HG02763 (cell line): Measurements from ENCODE around the gene AP1G1.
"Not testable (repeated sequence)": the region's sequence is repeated elsewhere in the genome, so short reads cannot be mapped to it uniquely, and the experiment has no call there.

ENCODE experiments used
- ATAC-seq: cut with Tn5 transposase; IDR thresholded peaks from one replicate; pipeline ENCODE4 v1.9.1; 2021; ENCODE audit warnings: mild to moderate bottlenecking, moderate library complexity; ENCODE audit not compliant: unreplicated experiment

Gene AP1G1

DNA sequence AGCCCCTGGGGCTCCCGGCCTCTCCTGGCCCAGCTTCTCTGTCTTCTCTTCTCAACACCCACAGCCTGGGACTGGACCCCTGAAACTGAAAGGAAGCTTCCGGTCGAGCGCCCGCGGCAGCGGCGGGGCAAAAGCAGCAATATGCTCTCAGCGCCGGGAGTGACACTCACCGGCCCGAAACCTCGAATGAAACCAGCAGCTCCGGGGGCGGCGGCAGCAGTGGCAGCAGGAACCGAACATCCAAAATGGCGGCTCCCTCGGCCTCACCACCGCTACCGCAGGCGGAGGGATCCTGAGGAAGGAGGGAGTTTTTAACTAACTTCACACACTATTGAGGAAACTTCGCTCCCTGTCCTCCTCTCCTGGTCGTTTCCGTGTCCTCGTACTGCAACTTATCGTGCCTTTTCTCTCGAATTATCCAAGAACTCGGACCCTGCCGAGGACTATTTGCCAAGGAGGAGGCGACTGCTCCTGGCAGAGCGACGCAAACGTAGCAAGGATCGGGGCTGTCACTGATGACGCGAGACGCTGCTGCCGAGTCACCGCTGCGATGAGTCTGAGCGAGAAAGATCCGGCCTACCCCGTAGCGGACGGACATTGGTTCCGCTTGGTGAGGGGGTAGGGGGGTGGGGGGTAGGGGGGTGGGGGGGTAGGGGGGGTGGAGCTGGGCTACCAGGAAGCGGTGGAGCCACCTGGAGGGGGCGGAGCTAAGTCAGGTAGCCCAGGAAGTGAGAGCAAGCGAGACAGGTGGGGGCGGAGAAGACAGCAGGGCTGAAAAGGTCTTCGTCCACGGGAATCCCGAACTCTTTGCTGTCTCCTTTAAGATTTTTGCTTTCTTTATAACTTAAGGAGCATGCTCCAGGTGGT lies at the start of gene AP1G1:
Gene AP1G1 (minus strand): TSS at position 242 of the 867 bp plus-strand sequence. CDS start 19,355 bp downstream, outside the sequence.
- ATAC-seq = peak; percentile 77

DNA sequence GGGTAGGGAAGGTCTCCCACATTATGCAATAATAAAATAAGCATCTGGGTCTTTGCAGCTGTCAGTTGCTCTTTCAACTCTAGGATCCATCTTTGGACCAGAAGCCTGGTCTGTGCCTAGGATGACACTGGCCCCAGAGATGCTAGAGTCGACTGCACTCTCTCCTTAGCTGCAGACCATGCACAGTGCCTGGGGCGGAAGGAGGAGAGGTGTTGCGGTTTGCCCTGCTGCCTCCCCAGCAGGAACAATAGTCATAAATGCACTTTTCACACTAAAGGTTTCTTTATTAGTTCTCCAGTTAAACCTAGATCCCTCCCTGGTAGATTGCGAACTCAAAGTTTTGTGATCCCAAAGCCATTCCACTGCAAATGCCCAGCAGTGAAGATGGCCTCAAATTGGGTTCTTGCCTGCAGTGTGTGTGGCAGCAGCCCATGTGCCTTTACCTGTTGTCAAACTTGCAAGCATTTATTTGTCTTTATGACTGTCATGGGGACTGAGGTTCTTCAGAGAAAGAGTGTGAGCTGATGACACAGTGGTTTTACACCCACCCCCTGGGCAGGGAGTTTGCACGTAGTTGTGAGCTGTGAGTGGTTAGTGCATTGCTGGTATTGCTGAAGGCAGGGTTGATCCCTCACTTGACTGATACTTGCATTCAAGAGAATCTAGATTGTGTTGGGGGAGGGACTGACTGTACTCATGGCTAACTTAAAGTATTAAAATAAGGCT lies 47.5 kb upstream of the AP1G1 start:
- ATAC-seq = no peak

DNA sequence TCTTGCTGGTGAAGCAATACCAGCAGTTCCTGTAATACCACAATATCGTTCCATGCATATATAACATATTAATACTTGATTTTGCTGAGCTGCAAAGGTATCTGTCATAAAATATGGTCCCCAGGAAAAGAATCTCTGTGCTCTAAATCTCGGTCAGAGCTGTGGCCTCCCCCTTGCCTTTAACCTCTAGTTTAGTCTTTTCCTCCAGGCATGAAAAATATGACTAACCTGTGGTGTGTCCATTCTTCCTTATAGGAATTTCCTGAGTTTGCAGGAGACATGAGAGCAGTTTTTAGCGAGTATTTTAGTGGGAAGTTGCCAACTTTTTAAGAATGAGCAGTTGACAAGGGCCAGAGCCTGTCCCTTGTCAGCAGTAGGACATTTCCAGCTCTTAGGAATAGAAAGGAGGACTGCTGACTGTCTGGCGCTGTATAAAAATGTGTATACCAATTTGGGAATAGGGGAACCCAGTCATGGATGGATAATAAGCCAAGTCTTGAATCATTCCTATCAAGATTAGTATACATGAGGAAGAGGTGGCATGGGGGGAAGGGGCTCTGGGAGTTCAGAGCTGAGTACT lies 45.8 kb upstream of the AP1G1 start:
- no peak for ATAC-seq

DNA sequence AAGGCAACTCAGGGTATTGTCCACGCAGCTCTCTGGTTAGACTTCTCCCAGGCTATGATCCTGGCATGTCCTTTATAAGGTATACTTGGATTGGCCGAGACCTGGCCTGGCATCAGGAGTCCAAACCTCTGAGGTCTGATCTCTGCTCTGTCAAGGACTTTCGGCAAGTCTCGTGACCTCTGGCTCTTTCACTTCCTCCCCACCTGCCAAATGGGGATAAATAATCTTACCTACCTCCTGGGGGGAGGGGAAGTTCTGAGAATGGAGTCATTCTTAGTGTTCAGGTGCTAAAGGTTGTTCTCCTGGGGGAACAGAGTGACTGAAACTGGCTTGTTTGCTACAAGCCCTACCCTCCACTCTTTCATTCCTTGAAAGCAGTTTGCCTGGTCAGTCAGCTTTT lies 44.8 kb upstream of the AP1G1 start:
- ATAC-seq = peak; percentile 69

DNA sequence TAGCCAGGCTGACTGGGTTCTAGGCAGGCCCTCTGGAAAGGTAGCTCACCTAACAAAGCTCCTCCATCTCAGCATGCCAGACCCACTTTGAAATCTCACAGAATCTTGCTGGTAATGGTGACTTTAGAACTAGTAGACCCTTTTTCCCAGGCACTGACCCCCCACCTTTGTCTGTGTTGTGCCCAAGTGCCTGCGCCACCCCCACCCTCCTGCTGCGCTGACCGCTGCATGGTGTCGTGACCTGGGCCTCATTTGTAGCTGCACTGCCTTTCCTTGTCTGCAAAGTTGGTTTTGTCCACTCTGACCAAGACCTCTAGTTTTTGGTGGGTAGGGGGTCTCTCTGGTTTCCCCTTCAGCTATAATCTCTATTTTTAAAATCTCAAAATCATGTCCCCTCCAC lies 43.9 kb upstream of the AP1G1 start:
- ATAC-seq = no peak

DNA sequence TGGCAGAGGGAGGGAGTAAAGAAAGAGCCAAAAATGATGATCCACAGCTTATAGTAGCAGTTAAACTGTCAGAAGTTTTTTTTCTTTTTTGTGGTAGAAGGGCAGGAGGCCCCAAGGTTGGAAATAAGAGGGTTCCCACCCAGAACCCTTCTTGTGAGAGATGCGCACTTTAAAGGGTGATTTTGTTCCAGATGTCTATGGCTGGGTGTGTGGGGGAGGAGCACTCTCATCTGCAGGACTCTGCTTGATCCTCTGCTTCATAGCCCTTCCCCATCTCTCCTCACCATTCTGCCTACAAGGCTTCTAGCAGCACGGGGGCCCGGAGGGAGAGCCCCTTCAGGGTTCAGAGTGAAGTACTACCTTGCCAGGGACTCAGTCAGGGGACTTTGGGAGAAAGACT lies 43.5 kb upstream of the AP1G1 start:
- ATAC-seq = no peak

DNA sequence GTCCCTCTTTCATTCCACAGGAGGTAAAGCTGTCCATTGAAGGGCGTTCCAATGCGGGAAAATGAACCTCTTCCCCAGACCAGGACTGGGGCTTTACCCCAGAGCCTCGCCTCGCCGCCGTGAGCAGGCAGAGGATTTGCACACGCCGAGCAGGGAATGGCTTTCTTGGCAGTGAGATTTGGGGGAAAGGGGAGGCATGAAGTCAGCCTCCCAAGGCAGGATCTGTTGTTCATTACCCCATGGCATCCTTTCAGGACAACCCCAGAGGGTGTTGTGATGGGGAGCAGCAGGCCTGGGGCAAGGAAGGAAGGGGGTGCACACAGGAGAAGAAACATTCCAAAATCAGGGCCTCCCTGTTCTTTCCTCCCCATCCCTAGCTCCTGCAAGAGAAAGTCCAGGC lies 43.1 kb upstream of the AP1G1 start:
- no peak for ATAC-seq

DNA sequence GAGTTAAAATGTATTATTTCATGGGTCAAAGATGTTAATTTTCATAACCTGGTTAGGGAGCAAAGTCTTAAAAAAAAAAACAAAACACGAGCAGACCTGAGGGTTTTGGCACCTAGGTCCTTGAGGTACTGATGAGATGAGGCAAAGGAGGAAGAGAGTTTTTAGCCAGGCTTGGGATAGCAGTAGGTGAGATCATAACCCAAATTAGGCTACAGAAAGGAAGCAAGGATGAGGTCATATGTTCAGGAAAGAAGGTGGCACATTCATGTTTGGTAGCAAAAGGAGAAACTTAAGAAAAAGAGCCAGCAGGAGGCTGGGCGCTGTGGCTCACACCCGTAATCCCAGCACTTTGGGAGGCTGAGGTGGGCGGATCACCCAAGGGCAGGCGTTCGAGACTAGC lies 40.0 kb upstream of the AP1G1 start:
- ATAC-seq = no peak

DNA sequence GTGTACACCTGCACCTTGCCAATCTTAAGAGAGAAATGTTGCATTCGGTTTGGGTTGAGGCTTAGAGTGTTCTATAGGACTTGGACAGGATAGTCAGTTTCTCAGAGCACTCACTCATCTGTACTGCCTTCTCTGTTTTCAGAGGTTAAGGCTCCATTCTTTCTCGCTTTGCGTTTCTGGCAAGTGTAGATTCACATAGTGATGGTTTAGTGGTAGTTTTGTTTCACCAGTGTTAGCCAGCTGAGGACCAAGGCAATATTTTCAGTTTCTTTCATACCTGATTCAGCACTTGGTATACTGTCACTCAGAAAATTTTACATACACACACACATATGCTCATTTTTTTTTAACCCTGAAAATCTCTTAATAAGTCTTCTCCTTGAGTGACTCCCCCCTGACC lies 38.5 kb upstream of the AP1G1 start:
- no peak for ATAC-seq

DNA sequence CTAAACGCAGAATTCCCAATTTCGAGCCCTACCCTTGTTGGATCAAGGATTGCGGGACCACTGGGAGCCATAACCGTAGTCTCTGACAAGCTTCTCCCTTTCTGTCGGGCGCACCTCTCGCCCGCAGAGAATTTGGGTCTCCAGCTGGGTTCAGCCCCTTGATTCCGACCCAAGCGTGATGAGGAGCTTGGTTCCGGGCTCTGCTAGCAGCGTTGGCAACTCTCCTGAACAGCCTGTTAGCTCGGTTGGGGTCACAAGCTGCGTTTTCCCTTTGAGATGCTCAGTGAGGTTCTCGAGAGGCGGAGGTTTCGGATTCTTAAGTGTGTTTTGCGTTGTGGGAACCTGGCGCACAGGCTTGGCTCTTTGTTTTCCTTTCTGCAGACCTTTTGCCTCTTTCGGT lies 37.8 kb upstream of the AP1G1 start:
- no peak for ATAC-seq

DNA sequence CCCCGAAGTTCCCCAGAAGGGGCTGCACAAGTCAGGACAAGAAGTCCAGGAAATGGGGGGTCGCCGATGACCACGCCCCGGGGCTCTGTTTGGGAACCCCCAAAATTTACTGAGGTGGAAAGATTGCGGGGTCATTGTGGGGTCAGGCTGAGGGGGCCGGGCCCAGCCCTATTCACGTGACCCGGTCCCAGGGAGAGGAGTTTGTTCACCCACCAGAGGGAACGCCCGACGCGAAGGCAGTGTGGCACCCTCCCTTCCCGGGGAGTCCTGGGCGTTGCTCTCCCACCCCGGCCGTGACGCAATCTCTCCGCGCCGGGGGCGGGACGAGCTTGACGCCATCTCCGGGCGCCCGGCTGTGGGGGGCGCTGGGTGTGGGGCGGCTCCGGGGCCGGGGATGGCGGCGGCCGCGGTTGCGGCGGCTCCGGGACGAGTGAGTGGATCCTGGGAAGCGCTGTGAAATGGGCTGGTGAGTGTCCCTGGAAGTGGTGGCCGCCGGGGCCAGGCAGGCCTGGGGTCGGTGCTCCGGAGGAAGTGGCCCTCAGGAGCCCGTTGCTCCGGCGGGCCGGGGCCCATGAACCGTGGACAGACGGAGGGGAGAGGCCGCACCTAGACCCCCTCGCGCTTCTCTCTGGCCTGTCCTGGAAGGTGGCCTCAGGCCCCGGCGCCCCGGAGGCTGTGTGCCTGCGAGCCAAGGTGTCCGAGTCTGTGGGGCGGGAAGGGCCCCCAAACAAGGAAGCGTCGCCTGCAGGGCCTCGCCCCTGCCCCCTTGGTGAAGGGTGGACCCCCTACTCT lies 37.2 kb upstream of the AP1G1 start, which contains the start of gene ATXN1L:
Gene ATXN1L (plus strand): TSS at position 338 of the 792 bp plus-strand sequence. CDS start 3,765 bp downstream, outside the sequence.
- peak; percentile 73 for ATAC-seq

DNA sequence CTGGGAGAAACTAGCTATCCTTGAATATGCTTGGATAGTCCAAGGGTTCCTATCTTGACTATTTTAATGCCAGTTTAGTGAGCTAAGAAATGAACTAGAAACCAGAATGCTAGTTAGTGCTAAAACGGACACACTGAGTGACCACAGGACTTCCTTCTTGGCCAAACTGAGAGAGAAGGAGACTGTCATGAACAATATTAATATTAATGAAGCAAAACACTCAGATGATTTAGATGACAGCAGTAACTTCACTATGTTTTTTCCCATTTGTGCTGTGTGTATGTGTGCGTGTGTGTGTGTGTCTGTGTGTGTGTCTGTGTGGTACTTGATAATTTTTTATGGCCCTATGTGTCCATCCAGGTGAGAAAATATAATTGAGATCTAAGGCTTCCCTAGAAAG lies 34.9 kb upstream of the AP1G1 start:
- ATAC-seq = no peak

DNA sequence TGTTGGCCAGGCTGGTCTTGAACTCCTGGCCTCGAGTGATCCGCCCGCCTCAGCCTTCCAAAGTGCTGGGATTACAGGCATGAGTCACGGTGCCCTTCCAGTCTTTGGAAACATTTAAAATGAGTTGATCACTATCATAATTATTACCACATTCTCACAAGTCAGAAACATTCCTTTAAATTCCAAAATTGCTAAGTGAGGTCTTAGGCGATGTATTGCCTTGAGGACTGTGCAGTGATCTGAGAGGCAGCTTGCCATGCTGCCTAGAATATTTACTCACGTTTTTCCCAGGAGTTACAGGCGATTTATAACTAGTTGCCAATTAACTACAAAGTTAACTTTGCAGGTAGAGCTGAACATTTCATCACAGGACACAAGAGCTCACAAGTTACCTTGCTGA lies 31.4 kb upstream of the AP1G1 start:
- ATAC-seq = no peak

DNA sequence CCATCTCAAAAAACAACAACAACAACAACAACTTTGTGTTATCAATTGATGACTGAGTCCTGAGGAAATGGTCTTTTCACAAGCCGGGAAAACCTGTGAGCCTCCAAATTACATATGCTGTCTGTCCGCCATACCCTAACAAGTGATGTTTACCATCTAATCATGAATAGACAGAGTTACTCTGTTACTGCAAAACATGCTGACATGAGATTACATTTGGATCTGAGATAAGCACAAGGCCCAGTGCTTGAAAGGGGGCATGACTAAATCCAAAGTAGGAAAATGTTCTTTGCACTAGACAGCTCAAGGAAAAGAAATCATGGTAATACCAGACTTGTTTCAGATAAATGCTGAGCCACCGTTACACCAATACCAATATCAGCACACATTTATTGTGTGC lies 28.5 kb upstream of the AP1G1 start:
- no peak for ATAC-seq

DNA sequence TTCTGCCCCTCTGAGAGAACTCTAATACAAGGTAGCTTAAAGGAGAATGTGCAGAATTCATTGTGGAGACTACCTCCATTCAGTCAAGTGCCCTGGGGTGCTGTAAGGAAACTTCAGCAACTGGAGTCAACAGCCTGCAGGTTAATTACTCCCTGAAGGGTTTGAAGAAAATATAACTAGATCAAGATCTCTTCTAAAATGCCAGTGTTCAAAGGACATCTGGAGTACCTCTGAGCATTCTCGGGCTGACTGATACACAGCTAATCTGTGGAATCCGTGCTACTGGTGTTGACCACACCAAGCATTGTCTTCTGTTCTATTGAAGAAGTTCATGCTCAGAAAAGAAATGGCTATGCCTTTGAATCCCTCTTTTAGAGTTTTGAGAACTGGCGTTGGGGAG lies 25.7 kb upstream of the AP1G1 start:
- no peak for ATAC-seq

DNA sequence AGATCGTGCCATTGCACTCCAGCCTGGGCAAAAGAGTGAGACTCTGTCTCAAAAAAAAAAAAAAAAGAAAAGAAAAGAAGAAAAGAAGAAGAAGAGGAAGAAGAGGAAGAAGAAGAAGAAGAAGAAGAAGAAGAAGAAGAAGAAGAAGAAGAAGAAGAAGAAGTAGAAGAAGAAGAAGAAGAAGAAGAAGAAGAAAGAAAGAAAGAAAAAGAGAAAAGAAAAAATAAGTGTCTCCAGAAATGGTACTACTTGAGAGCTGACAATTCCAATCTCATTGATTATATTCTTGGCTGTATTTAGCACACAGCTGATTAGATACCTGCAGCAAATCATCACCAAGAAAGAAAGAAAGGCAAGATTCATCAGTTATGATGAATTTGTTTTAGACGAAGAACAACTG lies 23.5 kb upstream of the AP1G1 start:
- ATAC-seq = not testable (repeated sequence)

DNA sequence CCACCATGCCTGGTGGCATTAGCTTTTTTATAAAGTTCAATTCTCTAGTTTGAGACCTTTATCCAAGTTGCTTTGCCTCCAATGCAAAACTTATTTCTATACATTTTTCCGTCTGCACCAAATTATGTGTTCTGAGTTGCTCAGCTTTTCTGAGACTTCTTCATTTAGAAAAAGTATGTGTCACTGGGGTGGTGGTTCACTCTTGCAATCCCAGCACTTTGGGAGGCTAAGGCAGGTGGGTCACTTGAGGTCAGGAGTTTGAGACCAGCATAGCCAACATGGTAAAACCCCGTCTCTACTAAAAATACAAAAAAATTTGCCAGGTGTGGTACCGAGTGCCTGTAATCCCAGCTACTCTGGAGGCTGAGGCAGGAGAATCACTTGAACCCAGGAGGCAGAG lies 23.1 kb upstream of the AP1G1 start:
- not testable (repeated sequence) for ATAC-seq

DNA sequence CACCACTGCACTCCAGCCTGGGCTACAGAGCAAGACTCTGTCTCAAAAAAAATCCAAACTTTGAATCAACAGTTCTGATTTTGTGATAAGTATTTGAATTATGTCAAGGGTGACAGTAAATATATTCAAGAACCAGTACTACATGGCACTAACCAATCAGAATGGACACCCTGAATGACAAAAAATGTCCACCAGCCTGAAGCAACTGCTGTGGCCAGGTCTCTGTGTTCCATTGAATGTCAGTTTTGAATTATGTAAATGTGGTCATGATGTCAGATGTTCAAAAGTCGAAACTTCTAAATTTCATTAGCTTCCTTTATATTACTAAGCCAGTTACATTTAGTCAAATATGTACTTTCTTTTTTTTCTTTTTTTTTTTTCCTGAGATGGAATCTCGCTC lies 21.7 kb upstream of the AP1G1 start:
- ATAC-seq = no peak

DNA sequence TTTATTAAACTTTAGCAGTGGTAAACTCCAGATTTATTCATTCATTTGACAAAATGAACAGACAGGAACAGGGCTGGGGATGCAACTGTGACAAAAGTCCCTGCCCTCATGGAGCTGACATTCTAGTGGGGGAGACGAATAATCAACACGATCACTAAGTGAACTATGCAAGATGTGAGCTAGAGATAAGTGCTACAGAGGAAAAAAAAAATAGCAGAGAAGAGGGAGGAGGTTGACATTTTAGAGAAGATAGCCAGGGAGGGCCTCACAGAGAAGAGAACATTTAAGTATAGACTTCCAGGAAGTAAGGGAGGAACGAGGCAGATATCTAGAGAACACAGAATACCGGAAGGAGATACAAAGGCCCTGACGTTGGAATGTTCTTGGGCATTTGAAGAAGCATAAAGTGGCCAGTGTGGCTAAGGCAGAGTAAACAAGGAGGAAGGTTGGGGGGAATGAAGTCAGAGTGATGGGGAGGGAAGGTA lies 17.9 kb upstream of the AP1G1 start:
- ATAC-seq = no peak

DNA sequence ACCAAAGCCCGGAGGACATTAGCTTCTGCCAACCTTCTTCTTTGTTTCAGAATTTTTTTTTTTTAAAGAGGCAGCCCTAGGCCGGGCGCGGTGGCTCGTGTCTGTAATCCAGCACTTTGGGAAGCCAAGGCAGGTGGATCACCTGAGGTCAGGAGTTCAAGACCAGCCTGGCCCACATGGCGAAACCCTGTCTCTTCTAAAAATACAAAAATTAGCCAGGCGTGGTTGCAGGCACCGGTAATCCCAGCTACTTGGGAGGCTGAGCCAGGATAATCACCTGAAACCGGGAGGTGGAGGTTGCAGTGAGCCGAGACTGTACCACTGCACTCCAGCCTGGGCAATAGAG lies 8.5 kb upstream of the AP1G1 start:
- ATAC-seq = not testable (repeated sequence)

DNA sequence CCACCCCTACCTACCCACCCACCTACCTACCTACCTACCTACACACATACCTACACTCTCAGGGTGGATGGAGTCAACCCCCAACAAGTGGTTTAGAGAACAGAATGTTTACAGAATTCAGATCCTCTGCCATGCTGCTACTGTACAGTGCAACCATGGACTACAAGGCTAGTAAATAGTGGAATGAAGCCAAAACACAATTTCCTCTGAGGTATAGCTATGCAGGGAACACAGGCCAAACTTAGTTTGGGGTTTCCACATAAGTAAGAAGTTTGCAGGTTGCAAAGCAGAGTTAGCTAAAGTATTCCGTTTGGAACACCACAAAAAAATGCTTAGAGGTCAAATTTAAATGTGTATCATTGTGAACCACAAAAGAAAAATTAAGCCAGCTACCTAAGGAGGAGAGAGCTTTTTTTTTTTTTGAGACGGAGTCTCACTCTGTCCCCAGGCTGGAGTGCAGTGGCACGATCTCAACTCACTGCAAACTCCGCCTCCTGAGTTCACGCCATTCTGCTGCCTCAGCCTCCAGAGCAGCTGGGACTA lies 2.7 kb upstream of the AP1G1 start:
- no peak for ATAC-seq
